ENCODE measurements around the gene DDR2.
"Not testable (repeated sequence)": the region's sequence is repeated elsewhere in the genome, so short reads cannot be mapped to it uniquely, and the experiment has no call there.

DDR2 gene

DNA sequence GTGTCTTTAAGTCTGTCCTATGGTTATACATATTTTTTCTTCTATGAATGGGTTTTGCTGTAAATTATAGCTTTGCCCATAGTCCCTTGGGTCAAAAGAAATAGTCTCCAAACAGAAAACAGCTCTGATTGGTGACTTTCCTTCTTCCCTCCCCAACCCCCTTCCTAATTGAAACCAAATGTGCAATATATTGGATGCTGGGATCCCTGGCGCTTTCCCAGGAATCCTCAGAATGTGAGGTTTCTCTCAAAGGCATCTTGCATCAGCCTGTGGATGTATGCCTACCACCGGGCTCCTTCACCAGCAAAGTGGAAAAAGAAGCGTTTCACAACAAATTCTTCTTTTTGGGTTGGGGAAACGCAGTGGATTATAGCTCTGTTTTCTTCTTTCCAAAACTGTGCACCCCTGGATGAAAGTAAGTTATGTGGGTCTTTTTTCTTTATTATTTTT lies at the start of gene DDR2:
DDR2 (plus strand) TSS at position 248 of the 450 bp plus-strand sequence. CDS start 86,600 bp downstream, outside the sequence.
- peak; percentile 95 for DNase-seq

DNA sequence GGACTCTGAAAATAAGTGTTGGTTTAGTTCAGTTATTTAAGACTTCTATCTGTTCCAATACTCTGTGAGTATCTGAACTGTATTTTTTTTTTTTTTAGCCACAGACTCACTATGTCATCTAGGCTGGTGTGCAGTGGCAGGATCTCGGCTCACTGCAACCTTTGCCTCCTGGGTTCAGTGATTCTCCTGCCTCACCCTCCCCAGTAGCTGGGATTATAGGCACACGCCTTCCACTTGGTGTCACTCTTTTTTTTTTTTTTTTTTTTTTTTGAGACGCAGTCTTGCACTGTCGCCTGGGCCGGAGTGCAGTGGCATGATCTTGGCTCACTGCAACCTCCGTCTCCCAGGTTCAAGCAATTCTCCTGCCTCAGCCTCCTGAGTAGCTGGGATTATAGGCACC lies 49.4 kb upstream of the DDR2 start:
- not testable (repeated sequence) for DNase-seq

- not testable (repeated sequence) for DNase-seq
These were observed 47.2 kb upstream of the DDR2 start for GRCh38 chr1:162585101-162585500.

- no peak for DNase-seq
These were observed 44.9 kb upstream of the DDR2 start for GRCh38 chr1:162587347-162587746.

- no peak for DNase-seq
These were observed 44.5 kb upstream of the DDR2 start for GRCh38 chr1:162587761-162588260.

DNA sequence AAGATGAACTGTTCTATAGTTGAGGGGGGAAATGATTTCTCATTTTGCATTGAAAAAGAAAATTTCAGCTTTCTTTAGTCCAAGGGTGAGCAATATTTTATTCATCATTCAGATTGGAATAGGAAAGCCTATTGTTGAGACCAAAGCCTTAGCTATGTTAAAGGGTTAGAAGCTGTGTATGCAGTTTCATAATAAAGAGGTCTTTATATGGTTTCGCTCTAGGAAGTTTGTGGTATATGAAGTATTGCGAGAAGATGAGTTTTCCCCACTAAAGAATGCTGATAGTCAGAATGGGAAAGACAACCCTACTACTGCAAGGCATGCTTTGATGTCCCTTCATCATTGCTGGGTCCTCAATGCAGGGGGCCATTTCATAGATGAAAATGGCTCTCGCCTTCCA lies 42.2 kb upstream of the DDR2 start:
- no peak for DNase-seq

DNA sequence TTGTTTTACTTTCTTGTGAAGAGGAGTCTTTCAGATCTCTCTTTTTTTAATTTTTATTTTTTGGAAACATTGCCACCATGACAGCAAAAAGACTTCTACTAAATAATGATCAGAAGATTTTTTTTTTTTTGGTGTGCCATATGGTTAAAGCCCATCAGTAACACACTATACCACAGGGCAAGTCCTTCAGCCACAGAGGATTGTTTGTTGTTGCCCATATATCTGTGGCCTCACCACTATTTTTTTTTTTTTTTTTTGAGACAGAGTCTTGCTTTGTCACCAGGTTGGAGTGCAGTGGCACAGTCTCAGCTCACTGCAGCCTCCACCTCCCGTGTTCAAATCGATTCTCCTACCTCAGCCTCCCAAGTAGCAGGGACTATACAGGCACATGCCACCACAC lies 41.6 kb upstream of the DDR2 start:
- no peak for DNase-seq

GRCh38 chr1:162596514-162597170 lies 35.6 kb upstream of the DDR2 start:
- no peak for DNase-seq

DNA sequence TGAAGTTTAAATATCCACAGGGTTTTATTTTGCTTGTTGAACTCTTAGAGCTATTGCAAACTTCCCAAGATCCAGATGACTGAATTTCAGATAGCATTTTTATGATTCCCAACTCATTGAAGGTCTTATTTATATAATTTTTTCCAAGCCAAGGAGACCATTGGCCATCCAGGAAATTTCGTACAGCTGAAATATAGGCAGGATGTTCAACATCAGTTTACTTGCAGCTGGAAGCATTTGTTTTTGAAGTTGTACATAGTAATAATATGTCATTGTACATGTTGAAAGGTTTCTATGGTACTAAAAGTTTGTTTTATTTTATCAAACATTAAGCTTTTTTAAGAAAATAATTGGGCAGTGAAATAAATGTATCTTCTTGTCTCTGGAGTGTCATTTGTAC lies 32.8 kb upstream of the DDR2 start:
- DNase-seq, result no peak

DNA sequence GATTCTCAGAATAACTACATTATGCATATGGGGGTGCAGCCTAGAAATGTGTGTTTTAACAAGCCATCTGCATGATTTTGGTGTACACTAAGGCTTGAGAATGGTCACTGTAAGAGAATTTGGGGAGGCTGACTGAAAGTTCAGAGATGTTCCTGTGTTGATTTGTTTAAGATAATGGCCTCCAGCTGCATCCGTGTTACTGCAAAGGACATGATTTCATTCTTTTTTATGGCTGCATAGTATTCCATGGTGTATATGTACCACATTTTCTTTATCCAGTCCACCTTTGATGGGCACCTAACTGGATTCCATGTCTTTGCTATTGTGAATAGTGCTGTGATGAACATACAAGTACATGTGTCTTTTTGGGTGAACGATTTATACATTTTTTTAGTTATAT lies 29.1 kb upstream of the DDR2 start:
- DNase-seq, result not testable (repeated sequence)

DNA sequence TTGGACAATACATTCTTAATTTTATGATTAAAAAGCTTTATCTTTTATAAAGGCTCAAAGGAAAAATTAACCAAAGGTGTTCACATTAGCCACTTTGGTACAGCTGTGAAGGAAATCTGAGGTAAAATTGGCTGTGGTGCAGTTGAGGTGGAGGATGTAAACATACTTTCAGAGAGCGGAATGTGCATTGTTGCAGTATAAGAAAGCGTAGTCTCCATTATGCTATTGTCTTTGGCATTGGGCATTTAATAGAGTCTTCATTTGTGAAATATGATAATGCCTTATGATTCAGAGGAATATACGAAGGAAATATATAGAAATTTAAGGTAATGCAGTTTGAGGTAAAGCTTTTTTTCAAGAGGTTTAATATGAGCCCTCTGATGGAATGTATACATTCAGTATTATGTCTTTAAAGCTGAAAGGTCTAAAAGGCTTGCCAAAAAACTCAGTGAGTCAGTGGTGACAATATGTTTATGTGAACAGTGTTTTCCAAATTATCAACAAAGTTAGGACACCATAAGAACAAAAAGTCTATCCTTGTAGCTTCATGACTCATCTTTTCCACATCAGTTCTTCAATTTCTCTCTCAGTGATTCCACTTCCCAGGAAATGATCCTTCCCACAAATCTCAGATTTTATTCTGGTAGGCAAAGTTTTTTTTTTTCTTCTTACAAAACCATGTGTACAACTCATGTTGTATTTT lies 26.9 kb upstream of the DDR2 start:
- DNase-seq, result peak; percentile 98

DNA sequence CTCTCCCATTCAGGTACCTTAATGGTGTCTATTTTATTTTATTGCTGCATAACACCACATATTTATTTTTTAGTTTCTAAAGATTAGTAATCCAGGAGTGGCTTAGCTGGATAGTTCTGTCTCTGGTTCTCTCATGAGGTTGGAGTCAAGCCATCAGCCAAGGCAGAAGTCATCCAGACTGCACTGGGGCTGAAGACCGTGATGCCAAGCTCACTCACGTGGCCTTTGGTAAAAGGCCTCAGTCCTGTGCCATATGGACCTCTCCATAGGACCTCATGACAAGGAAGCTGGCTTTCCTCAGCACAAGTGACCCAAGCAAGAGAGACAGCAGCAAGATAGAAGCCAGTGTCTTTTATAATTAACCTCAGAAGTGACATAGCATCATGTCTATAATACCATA lies 23.0 kb upstream of the DDR2 start:
- DNase-seq, result no peak

DNA sequence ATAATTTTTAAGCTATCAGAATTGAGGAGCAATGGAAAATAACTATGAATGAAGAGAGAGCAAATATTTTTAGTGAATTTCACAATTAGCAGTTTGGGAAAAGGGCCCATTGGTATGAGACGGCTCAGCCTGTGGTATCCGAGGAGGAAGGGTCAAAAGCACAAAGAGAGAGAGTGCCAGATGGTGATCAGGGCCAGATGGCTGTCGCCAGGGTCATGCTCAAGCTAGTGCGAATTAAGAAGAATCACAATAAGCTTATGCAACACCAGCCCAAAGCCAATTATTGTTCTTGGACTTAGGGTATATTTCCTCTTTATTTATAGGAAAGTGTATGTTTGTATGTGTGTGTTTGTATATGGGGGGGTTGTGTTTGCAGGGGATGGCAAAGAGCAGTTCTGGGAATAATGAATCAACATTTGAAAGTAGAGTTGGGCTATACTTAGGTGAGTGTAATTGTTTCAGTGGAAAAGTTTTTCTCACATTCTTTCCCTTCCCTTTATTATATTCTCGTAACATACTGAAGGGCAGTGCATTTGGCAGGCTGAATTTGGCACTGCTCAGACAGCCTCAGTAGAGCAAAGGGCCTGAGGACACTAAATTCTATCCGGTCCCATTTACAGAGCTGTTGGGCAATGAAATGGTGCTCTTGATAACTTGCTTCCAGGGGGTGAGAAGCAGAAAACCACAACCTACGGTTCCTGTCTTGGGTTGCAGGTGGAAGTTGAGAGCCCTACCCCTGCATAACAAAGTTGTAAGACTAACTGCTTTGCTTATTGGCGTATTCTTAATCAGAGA lies 19.5 kb upstream of the DDR2 start:
- peak; percentile 59 for DNase-seq

DNA sequence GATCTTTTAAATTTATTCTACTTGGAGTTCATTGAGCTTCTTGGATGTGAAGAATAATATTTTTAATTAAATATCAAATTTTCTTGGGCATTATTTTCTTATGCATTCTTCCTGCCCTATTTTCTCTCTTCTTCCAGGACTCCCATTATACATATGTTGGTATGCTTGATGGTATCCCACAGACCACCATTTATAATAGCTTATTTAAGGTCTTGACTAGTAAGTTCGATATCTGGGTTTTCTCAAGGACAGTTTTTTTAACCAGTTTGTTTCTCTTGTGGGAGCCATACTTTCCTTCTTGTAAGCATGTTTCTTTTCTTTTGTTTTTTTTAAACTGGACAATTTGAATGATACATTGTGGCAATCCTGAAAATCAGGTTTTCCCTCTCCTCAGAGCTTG lies 15.4 kb upstream of the DDR2 start:
- DNase-seq, result no peak

DNA sequence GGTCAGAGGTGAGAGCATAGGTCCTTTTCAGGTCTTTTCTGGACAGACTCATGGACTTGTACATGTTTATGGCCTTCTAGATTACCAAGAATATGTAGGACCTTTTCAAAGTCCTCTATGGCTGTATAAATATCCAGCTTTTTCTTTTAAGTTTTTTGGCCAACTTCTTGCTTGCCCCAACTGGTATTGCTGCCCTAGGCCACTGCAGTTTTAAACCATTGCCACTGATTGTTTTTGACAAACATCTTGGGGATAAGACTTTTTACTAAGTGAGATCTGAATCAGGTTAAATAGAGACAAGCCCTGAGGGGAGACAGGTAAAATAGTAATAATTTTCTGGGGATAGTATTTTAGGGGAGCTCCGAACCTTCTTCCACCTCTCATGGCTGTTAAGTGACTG lies 14.8 kb upstream of the DDR2 start:
- no peak for DNase-seq

- DNase-seq, result no peak
These were observed 13.2 kb upstream of the DDR2 start for GRCh38 chr1:162619076-162619475.

DNA sequence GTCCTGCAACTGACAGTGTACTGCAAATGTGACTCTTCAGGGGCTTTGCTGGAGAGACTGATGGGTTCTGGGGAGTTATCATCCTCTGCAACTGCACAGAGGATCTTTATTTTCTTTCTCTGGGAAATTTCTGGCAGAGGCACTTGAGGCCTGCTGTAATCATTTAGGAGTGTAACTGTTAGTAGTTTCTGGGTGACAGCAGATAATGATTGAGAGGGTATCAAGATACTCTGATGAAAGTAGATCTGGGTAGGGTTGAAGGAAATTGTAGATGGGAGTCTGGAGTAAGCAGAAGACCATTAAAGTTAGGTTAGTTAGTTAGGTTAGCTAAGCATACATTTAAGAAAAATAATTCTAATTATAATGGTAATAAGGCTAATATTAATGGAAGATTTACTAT lies 11.0 kb upstream of the DDR2 start:
- no peak for DNase-seq

DNA sequence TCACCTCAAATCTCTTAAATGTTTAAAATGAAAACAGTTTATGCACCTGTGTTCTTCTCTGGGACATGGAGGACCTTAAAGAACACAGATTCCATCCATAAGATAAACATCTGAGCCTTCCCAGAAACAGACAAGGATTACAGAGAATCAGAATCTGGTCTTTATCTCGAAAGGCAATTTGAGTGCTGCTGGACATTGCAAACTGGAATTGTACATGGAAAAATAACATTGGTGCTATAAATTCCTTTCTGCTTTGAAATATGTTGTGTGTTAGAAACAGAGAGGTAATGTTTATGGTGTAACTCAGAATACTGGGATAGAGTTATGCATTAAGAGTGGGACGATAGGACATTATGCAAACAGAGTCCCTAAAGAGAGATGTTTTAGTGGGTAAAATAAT lies 6.6 kb upstream of the DDR2 start:
- no peak for DNase-seq

GRCh38 chr1:162626094-162626493 lies 6.2 kb upstream of the DDR2 start:
- DNase-seq, result no peak

- no peak for DNase-seq
These were observed 5.5 kb upstream of the DDR2 start for GRCh38 chr1:162626761-162627160.

DNA sequence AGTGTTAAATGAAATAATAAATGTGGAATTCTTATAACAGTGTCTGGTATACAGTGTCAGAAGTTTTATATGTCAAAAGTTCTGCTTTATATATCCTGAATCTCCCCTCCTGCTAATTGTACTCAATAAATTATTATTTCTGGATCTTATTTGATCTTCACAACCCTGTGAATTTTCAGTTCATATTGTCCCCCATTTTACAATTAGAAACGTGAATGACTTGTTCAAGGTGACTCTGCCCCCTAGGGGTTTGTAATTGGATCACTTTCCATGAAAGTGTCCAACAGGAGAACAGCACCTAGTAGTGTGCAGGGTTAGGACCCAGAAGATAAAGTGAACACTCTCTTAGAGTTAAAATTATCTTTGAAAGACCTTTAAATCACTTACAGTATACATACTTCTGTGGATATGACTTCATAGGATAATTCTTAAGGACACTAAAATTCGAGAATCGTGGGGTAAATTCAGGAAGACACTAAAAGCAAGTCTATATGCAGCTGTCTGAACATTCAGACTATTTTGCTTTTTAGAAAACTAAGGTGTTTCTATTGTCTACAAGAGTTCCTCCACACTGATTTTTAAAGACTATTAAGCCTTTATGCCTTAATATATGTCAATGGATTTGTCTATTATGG lies 4.5 kb upstream of the DDR2 start:
- DNase-seq, result peak; percentile 58

DNA sequence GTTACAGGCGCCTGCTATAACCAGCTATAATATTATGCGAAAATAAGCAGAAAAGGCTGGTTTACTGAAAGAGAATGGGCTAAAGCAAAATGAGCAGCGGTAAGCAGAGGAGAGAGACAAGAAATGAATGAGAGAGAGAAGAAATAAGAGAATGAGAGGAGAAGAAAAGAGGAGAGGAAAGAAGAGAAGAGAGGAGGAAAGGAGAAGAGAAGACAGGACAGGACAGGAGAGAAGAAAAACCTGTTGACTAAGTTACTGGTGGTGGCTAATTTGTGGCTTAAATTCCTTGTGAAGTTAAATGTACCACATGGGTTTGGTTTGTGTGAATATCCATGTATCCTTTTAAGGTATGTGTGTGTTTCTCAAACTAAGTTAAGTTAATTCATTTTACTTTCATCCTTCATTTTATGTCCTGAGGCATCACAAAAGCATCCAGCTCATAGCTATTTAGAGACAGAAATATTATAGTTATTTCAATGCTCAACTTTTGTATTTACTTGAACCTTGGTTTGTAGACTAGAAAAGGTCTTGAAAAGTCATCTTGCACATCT lies 3.1 kb upstream of the DDR2 start:
- peak; percentile 20 for DNase-seq

DNA sequence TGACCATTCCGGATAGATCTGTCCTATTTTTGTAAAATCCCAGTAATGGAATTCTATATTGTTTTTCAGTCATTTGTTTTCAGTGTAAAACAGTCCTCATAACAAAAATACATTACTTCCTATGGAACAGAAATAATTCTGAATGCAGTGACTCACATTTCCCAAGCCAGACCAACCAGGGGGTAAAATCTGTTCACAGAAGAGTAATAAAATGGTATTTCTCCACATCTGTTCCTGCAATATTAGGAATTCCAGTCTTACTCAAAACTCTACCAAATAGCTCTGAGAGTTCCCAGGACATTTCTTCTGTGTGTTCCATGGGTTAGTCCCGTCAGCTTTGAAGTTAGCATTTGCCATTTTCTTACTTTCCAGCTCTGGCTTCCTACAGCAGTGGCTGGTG lies 2.6 kb upstream of the DDR2 start:
- DNase-seq, result peak; percentile 86

Data from HCEC 1CT (cell line).